GM19468 (cell line): Measurements from ENCODE around the gene ZFP1.
"Not testable (repeated sequence)": the region's sequence is repeated elsewhere in the genome, so short reads cannot be mapped to it uniquely, and the experiment has no call there.

ENCODE experiments used
- ATAC-seq: cut with Tn5 transposase; IDR thresholded peaks from one replicate; pipeline ENCODE4 v1.9.1; 2021; ENCODE audit warnings: mild to moderate bottlenecking, moderate library complexity, moderate number of reproducible peaks; ENCODE audit not compliant: unreplicated experiment; ENCODE audit errors: extremely low read depth

Gene ZFP1

GRCh38 chr16:75112734-75113491 is 35.4 kb upstream of the ZFP1 start:
- no peak for ATAC-seq

DNA sequence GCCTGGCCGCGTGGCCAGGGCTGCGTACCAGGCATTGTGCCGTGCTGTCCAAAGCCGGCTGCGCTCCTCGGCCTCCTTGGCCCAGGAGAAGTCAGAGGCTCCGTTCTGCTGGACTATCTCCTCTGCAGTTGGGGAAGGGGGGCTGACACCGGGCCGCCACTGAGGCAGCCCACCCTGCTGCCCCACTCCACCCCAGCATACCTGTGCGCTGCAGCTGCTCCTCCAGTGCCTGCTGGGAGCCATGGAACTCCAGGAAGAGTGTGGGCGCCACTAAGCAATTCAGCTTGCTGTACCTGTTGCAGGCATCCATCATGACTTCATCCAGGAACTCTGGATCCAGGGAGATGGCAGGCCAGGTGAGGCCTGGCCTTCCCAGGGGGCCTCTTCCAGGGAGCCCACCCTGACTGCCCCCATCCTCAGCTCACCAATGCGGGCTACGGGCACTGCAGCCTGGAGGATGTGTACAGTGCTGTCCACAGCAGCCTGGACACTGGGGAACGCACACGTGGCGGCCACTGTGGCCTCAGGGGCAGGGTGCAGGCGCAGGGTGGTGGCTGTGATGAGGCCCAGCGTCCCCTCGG is 34.7 kb upstream of the ZFP1 start:
- no peak for ATAC-seq

DNA sequence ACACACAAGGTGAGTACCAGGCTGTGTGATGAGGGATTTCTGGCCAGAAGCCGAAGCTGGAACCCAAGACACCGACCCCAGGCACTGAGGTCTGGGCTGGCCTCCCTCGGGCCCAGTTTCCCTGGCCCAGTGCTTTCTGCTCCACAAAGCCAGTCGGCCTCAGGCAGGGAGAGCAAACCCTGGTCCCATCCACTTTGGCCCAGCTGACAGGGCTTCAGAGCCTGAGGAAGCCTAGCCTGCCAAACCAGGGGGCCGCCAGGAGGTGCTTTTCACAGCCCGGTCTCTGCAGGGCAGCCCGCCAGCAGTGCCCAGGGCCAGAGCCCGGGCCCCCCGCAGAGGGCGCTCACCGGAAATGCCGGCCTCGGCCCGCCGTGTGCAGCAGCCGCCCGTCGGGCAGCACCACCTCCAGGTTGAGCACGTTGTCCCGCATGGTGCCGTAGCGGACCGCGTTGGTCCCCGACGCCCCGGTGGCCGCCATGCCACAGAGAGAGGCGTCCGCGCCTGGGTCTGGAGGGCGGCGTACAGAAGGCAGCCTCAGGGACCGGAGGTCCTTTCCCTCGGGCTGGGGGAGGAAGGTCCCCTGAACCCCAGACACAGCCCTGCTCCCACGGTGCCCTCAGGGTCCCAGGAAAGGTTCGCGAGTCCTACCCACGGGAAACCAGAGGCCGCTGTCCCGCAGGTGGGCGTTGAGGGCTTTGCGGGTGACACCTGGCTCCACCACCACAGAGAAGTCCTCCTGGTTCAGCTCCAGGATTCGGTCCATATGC is 34.0 kb upstream of the ZFP1 start:
- no peak for ATAC-seq

DNA sequence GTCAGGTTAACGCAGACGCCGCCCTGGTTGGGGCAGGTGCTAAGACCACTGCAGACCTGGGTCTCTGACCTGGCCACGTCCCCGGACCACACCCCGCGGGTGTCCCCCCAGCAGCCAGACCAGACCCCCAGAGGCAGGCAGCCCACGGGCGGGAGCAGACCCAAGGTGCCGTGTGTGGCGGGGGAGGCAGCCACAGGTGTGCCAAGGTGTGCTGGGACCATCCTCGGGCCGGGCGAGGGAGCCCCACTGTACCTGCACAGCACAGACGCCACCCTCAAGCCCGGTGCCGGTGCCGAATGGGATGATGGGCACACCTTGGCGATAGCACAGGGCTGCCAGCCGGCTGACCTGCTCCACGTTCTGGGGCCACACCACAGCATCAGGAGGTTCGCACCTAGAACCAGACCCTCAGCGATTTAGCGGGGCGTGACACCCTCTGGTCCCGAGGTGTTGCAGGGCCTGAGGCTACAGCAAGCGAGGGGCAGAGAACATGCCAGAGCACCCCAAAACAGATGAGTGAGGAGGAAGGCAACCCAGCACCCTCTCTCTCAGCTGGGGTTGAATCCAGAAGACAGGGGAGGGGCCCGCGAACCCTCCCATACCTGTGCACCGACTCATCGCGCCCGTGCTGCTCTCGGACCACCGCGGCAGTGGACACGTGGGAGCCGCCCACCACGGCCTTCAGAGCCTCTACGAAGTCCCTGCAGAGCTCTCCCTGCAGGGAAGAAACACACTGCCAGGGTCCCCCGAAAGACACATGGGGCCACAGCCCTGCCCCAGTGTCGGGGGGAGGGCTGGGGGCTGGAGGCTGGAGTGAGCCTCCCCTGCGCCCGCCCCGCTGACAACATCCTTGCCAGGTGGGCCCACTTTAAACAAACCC is 33.1 kb upstream of the ZFP1 start:
- no peak for ATAC-seq

DNA sequence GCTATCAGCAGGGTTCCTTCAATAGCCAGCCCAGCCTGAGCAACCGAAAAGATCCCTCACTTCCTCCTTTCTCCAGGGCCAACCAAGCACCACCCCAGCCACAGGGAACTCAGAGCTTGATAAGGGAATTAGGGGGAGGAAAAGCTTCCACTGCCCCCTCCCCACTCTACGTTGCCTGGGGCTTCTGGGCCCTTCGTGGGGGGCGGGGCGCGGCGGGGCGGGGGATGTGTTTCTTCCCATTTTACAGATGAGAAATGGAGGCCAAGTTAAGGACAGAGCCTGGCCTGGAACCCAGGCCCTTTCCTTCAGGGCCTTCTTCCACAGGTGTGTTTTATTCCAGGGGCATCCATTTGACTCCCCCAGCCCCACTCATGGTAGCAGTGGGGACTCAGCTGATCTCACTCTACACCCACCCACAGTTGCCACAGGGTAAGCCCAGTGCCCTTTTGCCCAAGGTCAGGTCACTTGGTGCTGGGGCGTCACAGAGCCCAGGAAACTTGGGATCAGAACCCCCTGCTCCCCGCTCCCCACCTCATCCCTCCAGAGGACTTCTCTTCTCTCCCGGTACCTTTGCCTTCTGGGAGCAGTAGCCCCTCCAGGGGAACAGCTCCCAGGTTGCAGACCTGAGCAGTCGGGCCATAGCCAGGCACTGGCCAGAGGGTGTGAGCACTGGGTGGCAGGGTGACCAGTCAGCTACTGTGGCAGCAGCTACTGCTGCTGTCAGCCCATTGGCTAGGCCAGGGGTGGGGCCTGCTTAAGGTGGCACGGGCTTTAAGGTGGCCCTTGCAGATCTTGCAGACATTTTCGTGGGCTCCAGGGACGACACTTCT is 32.0 kb upstream of the ZFP1 start, which contains the start of gene LDHD:
LDHD (minus strand) TSS at position 700 of the 830 bp plus-strand sequence; CDS start at position 640, 60 bp downstream.
- ATAC-seq: no peak

DNA sequence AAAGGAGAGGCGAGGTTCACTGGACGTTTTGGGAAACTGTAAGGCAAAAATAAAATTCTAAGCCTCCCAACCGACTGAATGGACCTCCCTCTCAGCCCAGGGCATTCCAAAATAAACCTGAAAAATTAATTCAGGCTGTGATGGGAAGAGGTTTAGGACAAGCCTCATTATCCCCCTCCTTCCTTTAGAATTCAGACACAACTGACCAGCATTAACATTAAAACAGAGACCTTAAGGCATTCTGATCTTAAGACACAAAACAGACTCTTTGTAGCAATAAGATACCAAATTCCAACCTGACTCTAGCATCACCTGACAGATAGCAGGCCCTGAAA is 31.4 kb upstream of the ZFP1 start:
- ATAC-seq: no peak

- ATAC-seq: no peak
Observed at GRCh38 chr16:75118943-75119539, 29.3 kb upstream of the ZFP1 start.

DNA sequence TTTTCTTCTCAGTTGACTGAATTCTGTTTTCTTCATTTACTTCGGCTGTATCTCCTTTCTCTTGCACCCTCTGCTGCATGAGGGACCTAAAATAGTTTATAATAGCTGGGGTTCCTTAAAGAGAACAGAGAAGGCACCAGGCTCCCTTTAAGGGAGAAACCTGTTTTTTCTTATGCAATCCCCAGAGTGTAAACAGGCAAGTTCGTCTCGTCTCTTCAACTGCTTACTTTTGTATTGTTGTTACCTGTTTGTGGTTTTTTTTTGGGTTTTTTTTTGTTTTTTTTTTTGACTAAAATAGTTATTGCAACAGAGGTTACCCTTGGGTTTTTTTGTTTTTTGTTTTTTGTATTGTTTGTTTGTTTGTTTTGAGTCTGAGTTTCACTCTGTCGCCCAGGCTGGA is 28.1 kb upstream of the ZFP1 start:
- ATAC-seq: no peak

DNA sequence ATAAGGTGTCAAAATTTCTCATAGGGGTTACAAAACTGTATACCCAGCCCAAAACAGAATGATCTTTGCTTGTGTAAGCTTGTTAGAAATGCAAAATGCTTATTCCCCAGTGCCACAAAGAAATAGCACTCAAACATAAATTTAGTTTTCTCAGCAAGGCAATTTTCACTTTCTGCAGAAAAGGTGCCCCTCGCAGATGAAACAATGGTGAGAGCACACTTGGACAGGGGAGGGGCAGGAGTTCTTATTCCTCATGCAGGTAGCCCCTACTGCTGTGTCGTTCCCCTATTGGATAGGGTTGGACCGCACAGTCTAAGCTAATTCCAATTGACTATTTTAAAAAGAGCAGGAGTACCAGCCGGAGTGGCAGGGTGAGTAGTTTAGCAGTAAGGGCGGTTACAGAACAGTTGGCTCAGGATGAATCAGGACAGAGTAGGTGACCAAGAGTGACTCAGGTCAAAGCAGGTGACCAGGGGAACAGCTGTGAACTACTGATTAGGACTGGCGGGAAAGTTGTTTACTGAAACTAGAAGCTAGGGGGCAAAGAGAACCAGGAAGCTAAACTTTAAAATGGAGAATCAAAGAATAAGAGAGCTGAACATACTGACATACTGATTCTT is 26.3 kb upstream of the ZFP1 start:
- ATAC-seq: no peak

GRCh38 chr16:75122609-75123008 is 25.7 kb upstream of the ZFP1 start:
- ATAC-seq: no peak

DNA sequence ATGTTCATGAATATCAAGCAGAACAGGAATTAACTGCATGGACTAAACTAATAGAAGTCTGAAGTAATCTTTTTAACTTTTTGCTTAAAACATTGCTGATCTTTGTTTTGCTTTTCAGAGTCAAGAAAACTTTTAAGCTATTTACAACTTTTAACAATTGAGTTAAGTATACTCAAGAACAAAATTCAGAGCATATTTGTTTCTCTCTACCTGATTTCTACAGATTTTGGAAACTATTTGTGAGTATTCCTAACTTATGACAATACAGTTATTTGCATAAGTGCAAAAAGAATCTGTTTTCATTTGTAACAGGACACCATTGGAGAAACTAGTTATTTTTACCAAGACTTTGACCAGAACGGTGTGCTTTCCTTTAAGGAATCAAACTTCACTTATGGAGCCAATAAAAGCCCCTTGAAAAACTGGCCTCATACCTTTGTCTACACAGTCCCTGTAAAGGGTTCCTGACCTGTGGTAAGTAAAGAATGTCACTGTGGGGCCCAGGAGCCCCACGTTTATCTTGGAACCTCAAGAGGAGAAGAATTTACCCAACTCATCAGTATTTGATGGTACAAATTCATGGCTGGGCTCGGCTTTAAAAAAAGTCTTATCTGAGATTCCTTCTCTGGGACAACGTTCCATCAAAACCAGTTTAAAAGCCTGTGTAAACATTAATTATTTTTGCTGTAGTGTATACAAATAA is 20.5 kb upstream of the ZFP1 start:
- ATAC-seq: no peak

DNA sequence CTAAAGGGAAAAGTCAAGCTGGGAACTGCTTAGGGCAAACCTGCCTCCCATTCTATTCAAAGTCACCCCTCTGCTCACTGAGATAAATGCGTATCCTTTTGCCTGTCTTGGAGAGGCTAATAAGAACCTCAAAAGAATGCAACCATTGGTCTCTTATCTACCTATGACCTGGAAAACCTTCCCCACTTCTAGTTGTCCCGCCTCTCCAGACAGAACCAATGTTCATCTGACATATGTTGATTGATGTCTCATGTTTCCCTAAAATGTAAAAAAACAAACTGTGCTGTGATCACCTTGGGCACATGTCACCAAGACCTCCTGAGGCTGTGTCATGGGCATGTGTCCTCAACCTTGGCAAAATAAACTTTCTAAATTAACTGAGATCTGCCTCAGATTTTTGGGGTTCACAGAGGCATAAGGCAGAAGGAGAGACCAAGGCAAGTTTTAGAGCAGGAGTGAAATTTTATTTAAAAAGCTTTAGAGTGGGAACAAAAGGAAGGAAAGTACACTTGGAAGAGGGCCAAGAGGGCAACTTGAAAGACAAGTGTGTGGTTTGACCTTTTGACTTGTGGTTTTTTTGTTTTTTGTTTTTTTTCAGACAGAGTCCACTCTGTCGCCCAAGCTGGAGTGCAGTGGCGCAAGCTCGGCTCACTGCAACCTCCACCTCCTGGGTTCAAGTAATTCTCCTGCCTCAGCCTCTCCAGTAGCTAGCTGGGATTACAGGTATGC is 18.7 kb upstream of the ZFP1 start:
- not testable (repeated sequence) for ATAC-seq

GRCh38 chr16:75130150-75130771 is 18.1 kb upstream of the ZFP1 start:
- ATAC-seq: no peak

DNA sequence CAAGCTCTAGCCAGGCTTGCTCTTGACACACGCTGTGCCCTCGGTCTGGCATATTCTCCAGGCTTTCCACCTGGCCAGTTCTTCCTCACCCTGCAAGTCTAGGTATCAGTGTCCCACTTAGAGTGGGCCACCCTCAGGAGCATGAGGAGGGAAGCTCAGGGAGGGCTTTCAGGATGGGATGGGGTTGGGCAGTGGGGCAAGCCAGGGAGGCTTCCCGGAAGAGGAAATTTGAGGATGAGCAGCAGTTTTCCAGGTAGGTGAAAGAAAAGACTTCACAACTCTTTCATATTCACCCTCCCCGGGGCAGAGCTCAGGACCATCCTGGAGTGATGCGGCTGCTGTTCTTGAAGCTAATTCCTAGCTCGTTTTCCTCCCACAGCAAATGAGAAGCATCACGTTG is 17.2 kb upstream of the ZFP1 start:
- ATAC-seq: no peak

DNA sequence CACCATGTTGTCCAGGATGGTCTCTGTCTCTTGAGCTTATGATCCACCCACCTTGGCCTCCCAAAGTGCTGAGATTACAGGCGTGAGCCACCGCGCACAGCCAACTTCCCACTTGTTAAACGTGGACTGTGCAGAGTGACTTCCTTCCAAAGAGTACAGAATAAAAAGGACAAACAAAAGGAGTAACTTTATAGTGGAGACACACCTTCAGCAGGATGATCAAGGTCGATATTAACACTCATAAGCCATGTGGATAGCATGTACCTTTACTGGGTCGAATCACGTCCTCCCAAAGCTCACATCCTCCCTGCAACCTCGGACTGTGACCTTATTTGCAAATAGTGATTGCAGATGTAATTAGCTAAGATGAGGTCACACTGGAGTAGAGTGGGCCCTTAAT is 10.1 kb upstream of the ZFP1 start:
- no peak for ATAC-seq

DNA sequence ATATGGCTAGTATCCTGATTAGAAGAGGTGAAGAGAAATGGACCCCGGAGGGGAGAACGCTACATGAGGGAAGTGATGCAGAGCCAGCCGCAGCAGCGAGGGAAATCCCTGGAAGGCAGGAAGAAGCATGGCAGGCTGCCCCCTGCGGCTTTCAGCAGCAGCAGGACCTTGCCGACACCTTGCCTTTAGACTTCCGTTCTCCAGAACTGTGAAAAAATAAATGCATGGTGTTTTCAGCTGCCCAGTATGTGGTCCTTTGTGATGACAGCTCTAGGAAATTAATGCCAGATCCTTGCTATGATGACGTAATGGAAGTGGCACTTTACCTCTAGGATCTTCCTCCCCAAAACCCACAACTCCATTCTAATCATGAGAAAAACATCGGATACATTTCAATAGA is 9.7 kb upstream of the ZFP1 start:
- no peak for ATAC-seq

DNA sequence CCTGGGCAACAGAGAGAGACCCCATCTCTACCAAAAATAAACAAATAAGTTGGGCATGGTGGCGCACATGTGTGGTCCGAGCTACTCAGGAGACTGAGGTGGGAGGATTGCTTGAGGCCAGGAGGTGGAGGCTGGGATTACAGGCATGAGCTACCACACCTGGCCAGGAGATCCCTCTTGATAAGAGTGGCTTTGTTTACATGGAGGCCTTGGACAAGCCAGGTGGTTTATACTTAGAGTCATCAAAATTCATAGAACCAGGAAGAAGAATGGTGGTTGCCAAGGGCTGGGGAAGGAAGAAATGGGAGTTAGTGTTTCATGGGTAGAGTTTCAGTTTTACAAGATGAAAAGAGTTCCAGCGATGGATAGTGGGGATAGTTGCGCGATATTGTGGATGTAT is 8.8 kb upstream of the ZFP1 start:
- no peak for ATAC-seq
